GM21529 (cell line): ENCODE data around the gene KCNB1.

Source experiments
- ATAC-seq: cut with Tn5 transposase; IDR thresholded peaks from one replicate; pipeline ENCODE4 v1.9.1; 2021; ENCODE audit not compliant: unreplicated experiment

Gene KCNB1

DNA sequence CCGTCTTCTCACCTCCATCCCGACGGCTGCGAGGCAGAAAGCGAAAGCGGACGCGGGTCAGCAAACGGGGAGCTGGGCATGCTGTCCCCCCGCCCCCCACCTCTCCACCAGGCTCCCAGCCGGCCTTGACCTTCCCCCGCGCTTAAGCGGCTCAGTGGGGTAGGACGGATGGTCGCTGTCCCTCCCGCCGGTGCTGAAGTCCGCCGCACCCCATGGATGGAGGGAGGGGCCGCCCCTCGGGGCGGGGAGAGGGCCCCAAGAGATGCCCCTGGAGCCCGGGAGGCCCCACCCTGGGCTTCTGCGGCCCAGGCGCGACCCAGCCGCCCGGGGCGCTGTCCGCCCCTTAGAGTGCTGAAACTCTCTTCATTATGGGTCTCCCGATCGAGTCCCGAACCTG lies at the start of gene KCNB1:
Gene KCNB1 (minus strand): TSS at position 48 of the 397 bp plus-strand sequence. CDS start 188 bp downstream, outside the sequence.
- ATAC-seq: no peak

DNA sequence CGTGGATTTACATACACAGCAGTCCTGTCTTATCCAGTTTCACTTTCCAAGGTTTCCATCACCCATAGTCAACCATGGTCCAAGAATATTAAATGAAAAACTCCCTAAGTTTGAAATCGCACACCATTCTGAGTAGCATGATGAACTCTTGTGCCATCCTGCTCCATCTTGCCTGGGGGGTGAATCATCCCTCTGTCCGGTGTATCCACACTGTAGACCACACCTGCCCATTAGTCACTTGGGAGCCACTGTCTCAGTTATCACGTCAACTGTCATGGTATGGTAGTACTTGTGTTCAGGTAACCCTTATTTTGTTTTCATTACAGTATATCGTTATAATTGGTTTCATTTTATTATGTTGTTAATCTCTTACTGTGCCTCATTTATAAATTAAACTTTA lies 47.0 kb upstream of the KCNB1 start:
- ATAC-seq: no peak

- no peak for ATAC-seq
Measured at GRCh38 chr20:49526568-49526967, 44.1 kb upstream of the KCNB1 start.

DNA sequence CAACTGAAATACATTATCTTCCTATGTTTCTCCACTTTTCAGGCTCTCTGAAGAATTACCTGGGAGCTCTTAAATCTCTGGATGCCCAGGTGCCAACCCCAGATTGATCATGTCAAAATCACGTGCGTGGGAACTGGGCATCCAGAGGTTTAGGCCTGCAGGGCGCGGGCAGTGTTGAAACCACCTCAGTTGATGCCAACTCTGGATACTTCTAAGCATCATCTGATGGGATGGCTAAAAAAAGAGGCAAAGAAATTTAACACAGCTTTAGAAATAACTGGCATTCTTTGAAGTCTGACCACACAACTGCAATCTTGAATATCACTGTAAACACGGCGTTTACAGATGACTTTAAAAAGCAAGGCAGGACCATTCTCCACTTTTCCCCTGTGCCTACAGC lies 43.6 kb upstream of the KCNB1 start:
- ATAC-seq: no peak

GRCh38 chr20:49523767-49524360 lies 41.4 kb upstream of the KCNB1 start:
- no peak for ATAC-seq

GRCh38 chr20:49521356-49521755 lies 38.9 kb upstream of the KCNB1 start:
- no peak for ATAC-seq

DNA sequence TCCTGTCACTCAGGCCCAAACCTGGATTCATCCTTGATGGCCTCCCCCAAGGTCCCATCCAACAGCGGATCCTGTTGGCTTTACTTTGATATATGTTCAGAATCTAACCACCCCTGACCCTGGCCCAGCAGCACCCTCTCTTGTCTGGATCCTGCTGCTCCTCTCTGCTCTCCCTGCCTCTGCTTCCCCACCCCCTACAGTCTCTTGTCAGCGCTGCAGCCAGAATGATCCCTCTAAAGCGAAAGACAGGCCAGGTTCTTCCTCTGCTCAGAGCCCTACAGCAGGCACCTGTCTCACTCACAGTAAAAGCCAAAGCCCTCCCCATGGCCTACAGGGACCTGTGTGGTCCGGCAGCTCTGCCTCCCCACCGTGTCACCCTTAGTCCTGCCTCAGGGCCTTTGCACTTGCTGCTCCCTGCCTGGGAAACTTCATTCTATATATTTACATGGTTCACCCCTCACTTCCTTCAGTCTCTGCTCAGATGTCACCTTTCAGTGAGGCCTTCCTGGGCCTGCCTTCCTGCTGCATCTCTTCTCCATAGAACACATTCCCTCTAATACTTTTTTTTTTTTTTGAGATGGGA lies 37.4 kb upstream of the KCNB1 start:
- ATAC-seq: no peak

GRCh38 chr20:49519212-49519712 lies 36.8 kb upstream of the KCNB1 start:
- no peak for ATAC-seq

GRCh38 chr20:49518576-49518975 lies 36.1 kb upstream of the KCNB1 start:
- ATAC-seq: no peak

DNA sequence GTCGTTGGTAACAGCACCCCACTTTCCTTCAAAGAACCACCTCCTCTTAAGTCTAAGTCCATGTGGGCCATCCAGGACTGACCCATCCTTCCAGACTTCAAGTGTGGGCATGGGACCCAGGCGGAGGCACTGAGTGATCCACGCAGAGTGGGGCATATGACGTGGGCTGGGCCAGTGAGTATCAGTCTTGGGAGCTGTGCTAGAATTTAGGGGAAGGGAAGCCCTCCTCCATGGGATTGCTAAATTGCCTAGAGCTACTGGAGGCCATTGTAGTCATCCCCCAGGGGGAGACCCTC lies 35.3 kb upstream of the KCNB1 start:
- ATAC-seq: no peak

DNA sequence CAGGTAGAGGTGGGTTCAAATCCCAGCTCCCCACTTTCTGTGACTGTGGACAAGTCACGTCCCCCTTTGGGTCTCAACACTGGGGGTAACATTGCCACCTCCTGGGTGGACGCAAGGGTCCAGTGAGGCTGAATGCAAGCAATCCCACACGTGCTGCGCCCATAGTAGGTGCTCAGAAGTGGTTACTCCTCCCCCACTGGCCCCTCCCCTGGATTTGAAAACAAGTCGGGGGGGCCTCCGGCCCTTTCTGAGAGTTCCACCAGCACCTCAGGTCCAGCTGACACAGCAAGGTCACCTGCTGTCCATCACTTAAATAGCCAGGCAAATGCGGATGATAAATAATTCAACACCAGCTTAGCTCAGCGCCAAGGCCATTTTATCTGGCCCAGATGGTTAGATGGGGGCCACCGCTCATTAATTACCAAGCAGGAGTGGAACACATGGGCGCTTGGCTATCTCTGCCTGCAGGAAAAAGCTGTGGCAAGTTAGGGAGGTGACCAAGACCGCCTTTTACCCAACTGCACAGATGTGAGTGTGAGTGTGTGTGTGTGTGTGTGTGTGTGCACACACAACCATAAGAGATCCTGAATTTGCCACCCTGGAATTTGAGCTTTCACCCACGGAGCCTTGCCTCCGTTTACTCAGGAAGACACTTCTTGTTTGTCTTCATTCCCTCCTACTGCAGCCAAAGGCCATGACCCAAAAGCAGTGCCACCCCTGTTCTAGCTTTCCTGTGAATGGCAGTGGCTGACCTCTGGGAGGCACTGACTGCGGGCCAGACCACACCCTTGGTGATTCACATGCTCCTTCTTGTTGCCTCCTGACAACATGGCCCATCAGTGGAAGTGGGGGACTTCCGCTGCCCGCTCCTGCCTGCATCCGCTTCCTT lies 34.7 kb upstream of the KCNB1 start:
- no peak for ATAC-seq

- ATAC-seq: no peak
Measured at GRCh38 chr20:49515586-49515985, 33.1 kb upstream of the KCNB1 start.

- no peak for ATAC-seq
Measured at GRCh38 chr20:49513517-49513916, 31.0 kb upstream of the KCNB1 start.

GRCh38 chr20:49513009-49513408 lies 30.5 kb upstream of the KCNB1 start:
- ATAC-seq: no peak

DNA sequence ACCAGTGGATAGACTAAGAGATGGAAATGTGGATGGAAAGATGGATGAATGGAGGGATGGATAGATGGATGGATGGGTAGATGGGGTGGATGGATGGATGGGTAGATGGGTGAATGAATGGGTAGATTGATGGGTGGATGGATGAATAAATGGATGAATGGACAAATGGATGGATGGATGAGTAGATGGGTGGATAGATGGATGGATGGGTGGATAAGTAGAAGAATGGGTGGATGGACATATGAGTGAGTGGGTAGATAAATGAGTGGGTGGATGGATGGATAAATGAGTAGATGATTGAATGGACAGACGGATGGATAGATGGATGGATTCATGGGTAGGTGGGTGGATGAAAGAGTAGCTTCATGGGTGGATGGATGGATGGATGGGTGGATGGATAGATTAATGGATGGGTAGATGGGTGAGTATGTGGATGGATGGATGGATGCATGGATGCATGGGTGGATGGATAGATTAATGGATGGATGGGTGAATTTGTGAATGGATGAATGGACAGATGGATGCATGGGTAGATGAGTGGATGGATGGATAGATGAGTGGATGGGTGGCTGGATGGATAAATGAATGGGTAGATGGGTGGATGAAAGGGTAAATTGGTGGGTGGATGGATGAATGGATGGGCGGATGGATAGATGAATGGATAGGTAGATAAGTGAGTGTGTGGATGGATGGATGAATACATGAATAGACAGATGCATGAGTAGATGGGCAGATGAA lies 29.5 kb upstream of the KCNB1 start:
- ATAC-seq: no peak

DNA sequence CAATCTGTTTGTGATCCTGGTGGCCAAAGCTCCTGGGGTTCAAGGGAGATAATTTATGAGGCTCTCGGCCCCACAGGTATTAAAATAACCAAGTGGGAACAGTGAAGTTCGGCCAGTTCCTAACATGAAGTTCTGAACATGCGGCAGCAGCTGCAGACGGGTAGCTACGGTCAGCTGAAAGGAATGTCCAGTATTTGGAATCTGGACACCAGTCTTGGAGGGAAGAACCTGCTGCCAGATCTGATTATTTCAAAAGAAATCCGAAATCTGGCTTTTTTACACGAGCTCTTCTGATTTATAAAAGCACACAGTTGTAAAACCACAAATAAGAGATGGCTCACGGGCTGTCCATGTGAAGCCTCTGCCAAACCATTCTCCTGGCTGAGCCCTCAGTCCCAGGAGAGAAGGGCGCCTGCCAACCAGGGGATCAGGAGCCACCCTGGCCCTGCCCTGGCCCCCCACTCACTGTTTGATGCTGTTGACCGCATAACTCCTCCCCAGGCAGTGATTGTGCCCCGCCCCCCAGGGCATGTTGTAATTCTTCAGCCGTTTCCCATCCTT lies 28.2 kb upstream of the KCNB1 start:
- no peak for ATAC-seq

DNA sequence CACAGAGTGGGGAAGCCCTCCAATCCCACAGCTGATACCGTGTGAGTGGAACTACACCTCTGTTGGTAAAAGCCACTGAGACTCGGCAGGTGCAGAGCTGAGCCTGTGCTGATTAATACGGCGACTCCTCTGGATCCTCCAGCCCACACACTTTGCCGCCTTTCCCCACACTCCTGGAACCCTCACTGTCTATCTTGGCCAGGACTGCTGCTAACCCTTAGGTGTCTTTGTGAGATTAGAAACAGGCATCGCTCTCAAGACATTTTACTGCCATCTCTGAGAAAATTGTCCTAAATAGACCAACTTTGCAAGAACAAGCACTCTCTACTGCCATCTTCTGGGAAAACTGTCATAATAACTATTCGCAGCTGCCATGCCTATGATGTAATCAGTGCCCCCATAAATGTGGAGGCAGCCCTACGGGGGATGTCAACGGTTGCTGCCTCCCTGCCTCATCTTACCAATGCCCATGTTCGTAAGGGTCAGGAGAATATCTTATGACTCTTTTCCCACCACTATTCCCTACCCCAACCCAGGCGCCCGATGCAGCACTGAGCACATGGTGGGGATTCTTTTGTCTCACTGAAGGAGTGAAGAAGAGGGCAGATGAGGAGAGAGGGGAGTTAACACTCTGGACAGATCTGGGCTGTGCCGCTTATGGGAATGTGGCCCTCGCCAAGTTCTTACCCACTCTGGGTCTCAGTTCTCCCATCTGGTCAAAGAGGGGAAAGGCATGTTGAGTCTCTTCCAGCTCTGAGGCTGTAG lies 26.1 kb upstream of the KCNB1 start:
- no peak for ATAC-seq

GRCh38 chr20:49507741-49508434 lies 25.4 kb upstream of the KCNB1 start:
- no peak for ATAC-seq

- no peak for ATAC-seq
Measured at GRCh38 chr20:49505518-49505917, 23.1 kb upstream of the KCNB1 start.

DNA sequence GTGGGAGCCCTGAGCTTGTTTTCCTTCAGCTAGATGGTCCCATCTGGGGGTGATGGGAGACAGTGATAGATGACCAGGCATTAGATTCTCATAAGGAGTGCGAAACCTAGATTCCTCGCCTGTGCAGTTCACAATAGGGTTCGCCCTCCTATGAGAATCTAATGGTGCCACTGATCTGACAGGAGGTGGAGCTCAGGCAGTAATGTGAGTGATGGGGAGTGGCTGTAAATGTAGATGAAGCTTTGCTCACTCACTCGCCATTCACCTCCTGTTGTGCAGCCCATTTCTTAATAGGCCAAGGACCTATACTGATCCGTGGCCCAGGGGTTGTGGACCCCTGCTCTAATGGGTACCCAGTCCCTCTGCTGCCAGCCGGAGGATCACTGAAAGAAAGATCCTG lies 20.7 kb upstream of the KCNB1 start:
- no peak for ATAC-seq
